ENCODE measurements around the gene TFAP2E.

DNA sequence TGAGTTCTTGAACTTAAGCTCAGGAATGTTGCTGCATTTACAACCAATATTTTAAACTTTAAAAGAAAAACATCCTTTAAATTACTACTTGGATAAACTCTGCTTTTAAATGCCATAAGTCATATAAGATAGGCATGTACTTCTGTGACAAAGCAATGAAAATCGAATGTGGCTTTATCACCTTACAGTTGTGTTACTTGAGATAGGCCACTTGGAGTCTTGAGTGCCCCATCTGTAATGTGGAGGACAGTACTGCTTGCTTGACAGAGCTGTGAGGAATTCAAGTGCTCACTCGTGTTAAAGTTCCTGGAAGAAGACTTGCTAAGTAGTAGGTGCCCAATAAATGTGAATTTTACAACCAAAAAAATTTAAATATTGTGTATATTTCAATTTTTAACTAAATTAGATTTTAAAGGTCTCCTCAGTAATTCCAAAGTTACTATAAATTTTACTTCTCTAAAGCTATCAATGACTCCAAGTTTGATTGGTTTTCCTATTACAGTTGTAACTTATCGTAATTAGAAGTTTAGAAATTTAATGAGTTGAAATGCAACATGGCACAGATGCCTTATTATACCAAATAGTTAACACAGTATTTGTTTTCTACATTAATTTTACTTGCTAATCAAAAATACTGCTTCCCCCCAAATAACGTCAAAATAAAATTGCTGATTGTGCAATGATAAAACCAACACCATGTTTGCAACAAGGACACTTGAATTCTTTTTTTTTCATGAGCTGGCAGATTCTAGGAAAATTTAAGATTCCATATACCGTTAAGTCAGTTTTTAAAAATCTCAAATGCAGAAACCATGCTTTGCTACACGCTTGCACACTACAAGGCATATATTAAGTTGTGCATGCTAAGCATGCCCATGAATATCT lies 46.4 kb downstream of the TFAP2E start:
- TF ChIP-seq CEBPB (IDR thresholded peaks at IDR 0.05; ENCODE audit: low read depth) (no peak), RAD21 (IDR thresholded peaks at IDR 0.05; ENCODE audit: low read depth) (no peak), JUND (IDR thresholded peaks at IDR 0.05) (no peak), POLR2AphosphoS5 (IDR thresholded peaks at IDR 0.05; ENCODE audit: low read depth, low read length) (no peak)
- TF ChIP-seq, protein P1, sequence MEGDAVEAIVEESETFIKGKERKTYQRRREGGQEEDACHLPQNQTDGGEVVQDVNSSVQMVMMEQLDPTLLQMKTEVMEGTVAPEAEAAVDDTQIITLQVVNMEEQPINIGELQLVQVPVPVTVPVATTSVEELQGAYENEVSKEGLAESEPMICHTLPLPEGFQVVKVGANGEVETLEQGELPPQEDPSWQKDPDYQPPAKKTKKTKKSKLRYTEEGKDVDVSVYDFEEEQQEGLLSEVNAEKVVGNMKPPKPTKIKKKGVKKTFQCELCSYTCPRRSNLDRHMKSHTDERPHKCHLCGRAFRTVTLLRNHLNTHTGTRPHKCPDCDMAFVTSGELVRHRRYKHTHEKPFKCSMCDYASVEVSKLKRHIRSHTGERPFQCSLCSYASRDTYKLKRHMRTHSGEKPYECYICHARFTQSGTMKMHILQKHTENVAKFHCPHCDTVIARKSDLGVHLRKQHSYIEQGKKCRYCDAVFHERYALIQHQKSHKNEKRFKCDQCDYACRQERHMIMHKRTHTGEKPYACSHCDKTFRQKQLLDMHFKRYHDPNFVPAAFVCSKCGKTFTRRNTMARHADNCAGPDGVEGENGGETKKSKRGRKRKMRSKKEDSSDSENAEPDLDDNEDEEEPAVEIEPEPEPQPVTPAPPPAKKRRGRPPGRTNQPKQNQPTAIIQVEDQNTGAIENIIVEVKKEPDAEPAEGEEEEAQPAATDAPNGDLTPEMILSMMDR (IDR thresholded peaks at IDR 0.05 in 2 of 3, conservative IDR thresholded peaks at IDR 0.05 in 1 of 3; ENCODE audit: borderline replicate concordance in 1 of 3, insufficient read depth in 1 of 3, low read depth in 2 of 3, low read length in 2 of 3): no peak

All from HCT116 (cell line).